ENCODE results near the gene KIF1A.

Gene KIF1A

DNA sequence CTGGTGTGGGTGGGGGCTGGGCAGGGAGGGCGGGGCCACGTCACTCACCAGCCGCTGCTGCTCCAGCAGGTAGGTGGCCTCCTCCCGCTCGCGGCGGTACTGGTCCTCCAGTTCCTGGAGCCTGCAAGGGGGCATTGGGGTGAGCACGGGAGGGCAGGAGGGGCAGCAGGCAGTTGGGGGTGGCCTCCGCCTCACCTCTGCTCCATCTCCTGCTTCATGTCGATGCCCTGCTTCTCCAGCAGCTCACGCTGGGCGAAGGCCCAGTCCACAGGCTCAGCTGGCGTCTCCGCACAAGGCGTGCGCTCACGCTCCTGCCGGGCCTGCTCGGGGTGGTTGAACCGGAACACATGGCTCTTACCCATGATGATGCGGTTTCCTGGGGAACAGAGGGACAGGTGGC lies 57.0 kb downstream of the KIF1A start:
- Histone ChIP-seq H3K9me3 (replicated peaks; ENCODE audit: insufficient read depth, low read length) (no peaks in the 10 kb centered on the region), H3K9me2 (replicated peaks; ENCODE audit: insufficient read depth, low read length) (no peaks in the 10 kb centered on the region), H4K20me1 (ENCODE audit: insufficient read depth, low read length) (no peaks in the 10 kb centered on the region), H3K36me3 (replicated peaks; ENCODE audit: insufficient read depth, low read length) (no peaks in the 10 kb centered on the region), H3K79me2 (ENCODE audit: low read length) (no peaks in the 10 kb centered on the region), H3K4me3 (ENCODE audit: low read length) (no peak overlapping the region), H3F3A (ENCODE audit: insufficient read depth, low read length) (no peaks in the 10 kb centered on the region), H3K9ac (ENCODE audit: low read length) (no peak overlapping the region), H3K4me2 (ENCODE audit: low read depth, low read length) (no peak overlapping the region), H3K27ac (ENCODE audit: low read length) (no peak overlapping the region), H3K27me3 (replicated peaks; ENCODE audit: insufficient read depth, low read length) (peaks cover 42% of the 10 kb centered on the region), H3K4me1 (ENCODE audit: low read length) (no peaks in the 10 kb centered on the region), H2AFZ (ENCODE audit: low read length) (no peak overlapping the region)
- DNase-seq: no peak
- TF ChIP-seq EZH2phosphoT487 (IDR thresholded peaks at IDR 0.05; ENCODE audit: low read length): no peak
- no peak for TF ChIP-seq EZH2 (optimal IDR thresholded peaks at IDR 0.05; ENCODE audit: low read depth, low read length)
- no peak for TF ChIP-seq CTCF (IDR thresholded peaks at IDR 0.05; ENCODE audit: low read length)

DNA sequence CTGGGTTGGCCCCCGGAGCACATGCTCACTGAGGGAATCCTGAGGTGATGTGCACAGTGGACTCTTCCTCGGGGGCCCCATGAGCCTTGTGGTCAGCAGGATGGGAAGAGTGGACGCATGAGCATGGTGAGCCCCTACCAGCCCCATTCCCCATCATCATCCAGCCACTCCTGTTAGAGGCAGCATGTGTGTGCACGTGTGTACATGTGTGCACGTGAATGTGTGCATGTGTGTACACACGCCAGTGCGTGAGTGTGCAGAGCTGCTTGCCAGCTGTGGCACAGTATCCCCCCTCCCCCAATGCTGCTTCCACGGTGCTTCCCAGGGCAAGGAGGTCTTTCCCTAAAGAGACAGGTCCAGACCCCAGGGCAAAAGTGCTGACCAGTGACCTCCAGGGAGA lies 57.8 kb downstream of the KIF1A start:
- no peaks in the 10 kb centered on the region for H3K36me3 ChIP-seq (replicated peaks; ENCODE audit: insufficient read depth, low read length)
- no peaks in the 10 kb centered on the region for H3K4me1 ChIP-seq (ENCODE audit: low read length)
- H3K9me2 ChIP-seq (replicated peaks; ENCODE audit: insufficient read depth, low read length): no peaks in the 10 kb centered on the region
- H3K9ac ChIP-seq (ENCODE audit: low read length): no peak overlapping the region
- H3K9me3 ChIP-seq (replicated peaks; ENCODE audit: insufficient read depth, low read length): no peaks in the 10 kb centered on the region
- no peak overlapping the region for H3K4me2 ChIP-seq (ENCODE audit: low read depth, low read length)
- TF ChIP-seq EZH2phosphoT487 (IDR thresholded peaks at IDR 0.05; ENCODE audit: low read length) (no peak), EZH2 (optimal IDR thresholded peaks at IDR 0.05; ENCODE audit: low read depth, low read length) (no peak), CTCF (IDR thresholded peaks at IDR 0.05; ENCODE audit: low read length) (no peak)
- no peak overlapping the region for H3K27ac ChIP-seq (ENCODE audit: low read length)
- no peak overlapping the region for H2AFZ ChIP-seq (ENCODE audit: low read length)
- peaks cover 47% of the 10 kb centered on the region for H3K27me3 ChIP-seq (replicated peaks; ENCODE audit: insufficient read depth, low read length)
- H4K20me1 ChIP-seq (ENCODE audit: insufficient read depth, low read length): no peaks in the 10 kb centered on the region
- no peak overlapping the region for H3K4me3 ChIP-seq (ENCODE audit: low read length)
- no peaks in the 10 kb centered on the region for H3F3A ChIP-seq (ENCODE audit: insufficient read depth, low read length)
- H3K79me2 ChIP-seq (ENCODE audit: low read length): no peaks in the 10 kb centered on the region
- no peak for DNase-seq

DNA sequence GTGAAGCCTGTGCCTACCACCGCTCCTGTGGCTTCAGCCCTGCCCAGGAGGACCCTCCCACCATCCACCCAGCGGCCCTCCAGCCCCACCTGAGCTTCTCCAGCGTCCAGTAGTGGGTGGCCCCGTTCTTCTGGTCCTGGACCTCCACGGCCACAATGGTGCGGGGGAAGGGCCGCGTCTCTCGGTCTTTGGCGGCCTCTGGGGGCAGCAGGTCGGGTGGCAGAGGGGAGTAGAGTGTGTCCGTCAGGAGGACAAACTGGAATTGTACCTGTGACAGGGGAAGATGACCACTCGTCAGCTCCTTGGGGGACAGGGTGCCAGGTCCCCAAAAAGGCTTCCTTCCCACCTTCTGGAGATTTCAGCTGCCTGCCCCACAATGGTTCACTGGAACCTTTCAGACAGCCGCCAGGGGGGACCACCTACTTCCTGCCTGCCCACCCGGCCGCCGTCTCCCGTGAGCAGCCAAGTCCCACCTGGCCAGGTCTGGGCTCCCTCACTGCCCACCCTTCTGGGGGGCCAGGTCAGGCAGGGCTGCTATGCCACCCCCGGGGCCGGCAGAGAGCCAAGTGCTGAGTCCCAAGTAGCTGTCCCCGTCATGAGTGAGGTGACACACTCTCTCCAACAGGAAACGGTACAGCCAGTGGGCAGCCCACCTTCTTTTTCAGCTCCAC lies 59.3 kb downstream of the KIF1A start:
- no peaks in the 10 kb centered on the region for H4K20me1 ChIP-seq (ENCODE audit: insufficient read depth, low read length)
- DNase-seq: no peak
- H3K9ac ChIP-seq (ENCODE audit: low read length): no peak overlapping the region
- no peaks in the 10 kb centered on the region for H3K36me3 ChIP-seq (replicated peaks; ENCODE audit: insufficient read depth, low read length)
- H3K9me2 ChIP-seq (replicated peaks; ENCODE audit: insufficient read depth, low read length): no peaks in the 10 kb centered on the region
- H3K27me3 ChIP-seq (replicated peaks; ENCODE audit: insufficient read depth, low read length): peaks cover 60% of the 10 kb centered on the region
- no peaks in the 10 kb centered on the region for H3K79me2 ChIP-seq (ENCODE audit: low read length)
- H3K4me3 ChIP-seq (ENCODE audit: low read length): no peak overlapping the region
- H2AFZ ChIP-seq (ENCODE audit: low read length): no peak overlapping the region
- H3K4me1 ChIP-seq (ENCODE audit: low read length): no peaks in the 10 kb centered on the region
- no peak overlapping the region for H3K27ac ChIP-seq (ENCODE audit: low read length)
- TF ChIP-seq EZH2 (optimal IDR thresholded peaks at IDR 0.05; ENCODE audit: low read depth, low read length) (no peak), CTCF (IDR thresholded peaks at IDR 0.05; ENCODE audit: low read length) (peak; percentile 9; the same call in 1 of the 2 replicates)
- no peaks in the 10 kb centered on the region for H3K9me3 ChIP-seq (replicated peaks; ENCODE audit: insufficient read depth, low read length)
- H3K4me2 ChIP-seq (ENCODE audit: low read depth, low read length): no peak overlapping the region
- H3F3A ChIP-seq (ENCODE audit: insufficient read depth, low read length): no peaks in the 10 kb centered on the region

Measured in MM.1S (cell line).